Measurements from ENCODE around the gene NT5DC1.

GRCh38 chr6:116176596-116176995 lies 75.9 kb downstream of the NT5DC1 start:
- TF ChIP-seq CTCF (IDR thresholded peaks at IDR 0.05) = no peak
- no peak for TF ChIP-seq POLR2A (IDR thresholded peaks at IDR 0.05)
